GM19455 (cell line): ENCODE data around the gene UBE2F.
"Not testable (repeated sequence)": the region's sequence is repeated elsewhere in the genome, so short reads cannot be mapped to it uniquely, and the experiment has no call there.

Experiments used
- ATAC-seq: cut with Tn5 transposase; IDR thresholded peaks from one replicate; pipeline ENCODE4 v1.9.1; 2021; ENCODE audit not compliant: unreplicated experiment

UBE2F gene

GRCh38 chr2:238015705-238016104 lies 48.9 kb downstream of the UBE2F start:
- no peak for ATAC-seq

- no peak for ATAC-seq
Observed at GRCh38 chr2:238016526-238016925, 49.7 kb downstream of the UBE2F start.

GRCh38 chr2:238019962-238020361 lies 53.1 kb downstream of the UBE2F start:
- ATAC-seq, result no peak

GRCh38 chr2:238020816-238021215 lies 54.0 kb downstream of the UBE2F start:
- ATAC-seq, result no peak

- no peak for ATAC-seq
Observed at GRCh38 chr2:238021327-238021726, 54.5 kb downstream of the UBE2F start.

- ATAC-seq, result no peak
Observed at GRCh38 chr2:238022594-238023157, 55.9 kb downstream of the UBE2F start.

- no peak for ATAC-seq
Observed at GRCh38 chr2:238023608-238024007, 56.8 kb downstream of the UBE2F start.

- no peak for ATAC-seq
Observed at GRCh38 chr2:238024986-238025385, 58.2 kb downstream of the UBE2F start.

GRCh38 chr2:238025741-238026360 lies 59.0 kb downstream of the UBE2F start:
- no peak for ATAC-seq

GRCh38 chr2:238027058-238027457 lies 60.2 kb downstream of the UBE2F start:
- no peak for ATAC-seq

- ATAC-seq, result no peak
Observed at GRCh38 chr2:238027591-238028415, 61.0 kb downstream of the UBE2F start.

- ATAC-seq, result no peak
Observed at GRCh38 chr2:238029853-238030252, 63.0 kb downstream of the UBE2F start.

- no peak for ATAC-seq
Observed at GRCh38 chr2:238030422-238031155, 63.8 kb downstream of the UBE2F start.

GRCh38 chr2:238031751-238032150 lies 64.9 kb downstream of the UBE2F start:
- ATAC-seq, result no peak

GRCh38 chr2:238032755-238033337 lies 66.0 kb downstream of the UBE2F start:
- ATAC-seq, result no peak

GRCh38 chr2:238033991-238034390 lies 67.2 kb downstream of the UBE2F start:
- not testable (repeated sequence) for ATAC-seq

GRCh38 chr2:238038203-238038602 lies 71.4 kb downstream of the UBE2F start:
- ATAC-seq, result no peak

- ATAC-seq, result no peak
Observed at GRCh38 chr2:238039151-238039550, 72.3 kb downstream of the UBE2F start.

- no peak for ATAC-seq
Observed at GRCh38 chr2:238039985-238040384, 73.2 kb downstream of the UBE2F start.

- ATAC-seq, result no peak
Observed at GRCh38 chr2:238040918-238041317, 74.1 kb downstream of the UBE2F start.

GRCh38 chr2:238042090-238042489 lies 75.3 kb downstream of the UBE2F start:
- no peak for ATAC-seq
